Upper lobe of left lung (tissue), 6 donors: ENCODE measurements around the gene SH3D21. TPM values are rescaled to one million over a fixed set of nuclear protein-coding genes. Genes with fewer than 3 reads are reported as not detected.
A peak's percentile ranks its signal among the peaks of the same experiment; 100 is the strongest.

Experiments
- ATAC-seq, 2 donors: fragments of 200-7000 bp; cut with Tn5 transposase; one replicate each; pipeline ENCODE4 v1.9.1; 2022; ENCODE audit warnings: mild to moderate bottlenecking in 2 of 2, moderate library complexity in 2 of 2; ENCODE audit not compliant: low FRiP score in 2 of 2
- DNase-seq, 2 donors: peaks; one replicate each; pipeline ENCODE4 v3.0.0-alpha.2; 2019 to 2020
- H3K27ac ChIP-seq, 4 donors: fragments of 200-600 bp; sonication (generic); one replicate each; pipeline ENCODE4 v1.5.1; 2016 to 2019
- H3K27me3 ChIP-seq, 4 donors: fragments of 200-600 bp; sonication (generic); one replicate each; pipeline ENCODE4 v1.5.1; 2017 to 2019
- H3K36me3 ChIP-seq, 4 donors: fragments of 200-600 bp; sonication (generic); one replicate each; pipeline ENCODE4 v1.5.1; 2016 to 2019
- H3K4me1 ChIP-seq, 4 donors: fragments of 200-600 bp; sonication (generic); one replicate each; pipeline ENCODE4 v1.5.1; 2018 to 2019
- H3K4me3 ChIP-seq, 4 donors: fragments of 200-600 bp; sonication (generic); one replicate each; pipeline ENCODE4 v1.5.1; 2017 to 2019; ENCODE audit warnings: mild to moderate bottlenecking in 2 of 4, moderate library complexity in 1 of 4
- H3K9me3 ChIP-seq, 4 donors: fragments of 200-600 bp; sonication (generic); one replicate each; pipeline ENCODE4 v1.5.1; 2018 to 2019
- EP300 ChIP-seq, 4 donors: sonication (generic); formaldehyde crosslinking; IDR thresholded peaks; one replicate each; pipeline ENCODE4 v1.5.1; 2017; ENCODE audit warnings: antibody characterized with exemption in 4 of 4, control low read depth in 2 of 4
- POLR2A ChIP-seq, 4 donors: fragments of 450-650 bp; IDR thresholded peaks; one replicate each; pipeline ENCODE4 v1.5.1; 2016 to 2017; ENCODE audit warnings: antibody characterized with exemption in 4 of 4, mild to moderate bottlenecking in 2 of 4
- POLR2AphosphoS5 ChIP-seq, 2 donors: sonication (generic); formaldehyde crosslinking; IDR thresholded peaks; one replicate each; pipeline ENCODE4 v1.5.1; 2017; ENCODE audit warnings: antibody characterized with exemption in 2 of 2
- whole genome bisulfite sequencing, 2 donors: methylation state at CpG; one replicate each; pipeline ENCODE4 v1.1.5; 2017 to 2018; 5-methylcytosine and 5-hydroxymethylcytosine counted together
- total RNA-seq, 6 donors: library from RNA; depleted of rRNA in 4 of 6; stranded (reverse); fragments of >200 nt in 4 of 6; gene quantifications; one replicate each; pipeline versions ENCODE4 v1.1.0 to v1.2.1, GENCODE V29; 2016 to 2021
- TF ChIP-seq, protein P1 (sequence below), 6 experiments: fragments of 450-650 bp in 4 of 6; fragments of 200-600 bp in 2 of 6; sonication (generic) in 2 of 6; IDR thresholded peaks; one replicate each; pipeline ENCODE4 v1.5.1; 2016 to 2019; ENCODE audit warnings: antibody characterized with exemption in 6 of 6
- donor health status: DM: no; HTN: no; CAD: no; lungs with moderate emphysema.
- donor health status: DM: no; HTN: yes; CAD: no; lungs with severe emphysema.

SH3D21 gene
- total RNA-seq, 6 donors from 2014 or later: 4.4 to 65.0 (median 13.1) TPM

DNA sequence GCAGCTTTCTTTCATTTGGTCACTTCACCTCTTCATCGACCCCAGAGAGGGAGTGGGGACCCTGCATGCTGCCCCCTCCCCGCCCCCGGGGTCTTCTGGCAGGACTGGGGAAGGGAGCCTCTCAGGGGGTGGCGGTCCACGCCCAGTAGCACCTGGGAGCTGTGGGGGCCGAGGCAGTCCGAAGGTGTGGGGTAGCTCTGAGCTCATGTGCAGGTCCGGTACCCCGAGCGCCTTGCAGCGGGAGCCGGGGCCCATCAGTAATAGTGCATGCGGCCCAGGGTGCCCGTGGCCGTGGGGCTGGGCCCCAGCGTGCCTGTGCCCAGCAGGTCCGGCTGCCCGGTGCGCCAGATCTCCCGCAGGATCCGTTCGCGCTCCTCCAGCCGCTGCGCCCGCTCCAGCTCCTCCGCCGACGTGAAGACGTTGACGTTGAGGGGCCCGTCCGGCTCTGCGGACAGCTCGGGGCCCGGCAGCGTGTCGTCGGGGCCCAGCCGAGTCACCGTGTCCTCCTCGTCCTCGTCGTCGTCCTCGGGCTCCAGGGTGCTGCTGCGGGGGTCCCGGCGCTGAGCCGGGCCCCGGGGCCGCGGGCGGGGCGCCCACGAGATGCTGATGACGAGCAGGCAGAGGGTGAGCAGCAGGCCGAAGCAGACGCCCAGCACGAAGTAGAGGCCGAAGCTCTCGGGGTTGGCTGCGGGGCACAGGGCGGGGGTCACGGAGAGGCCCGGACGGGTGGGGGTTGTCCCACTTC lies 16.0 kb downstream of the SH3D21 start:
- Histone ChIP-seq H3K4me3 (peak overlapping the region; percentile 68 to 95 (median 83)), H3K27ac (peak overlapping the region; percentile 79 to 92 (median 88)), H3K36me3 (peaks cover 0 to 13% (median 0%) of the 10 kb centered on the region in 4 donors), H3K4me1 (peaks cover 26 to 44% (median 40%) of the 10 kb centered on the region in 4 donors), H3K9me3 (no peaks in the 10 kb centered on the region), H3K27me3 (no peaks in the 10 kb centered on the region)
- ATAC-seq: peak in 1 of 2 donors; percentile 4
- DNase-seq: peak in 1 of 2 donors; percentile 88
- 54 to 70% methylated on average over 26 to 53 of the region's 67 CpGs for WGBS, 2 donors
- no peak for TF ChIP-seq POLR2A (IDR thresholded peaks at IDR 0.05)
- TF ChIP-seq, protein P1, sequence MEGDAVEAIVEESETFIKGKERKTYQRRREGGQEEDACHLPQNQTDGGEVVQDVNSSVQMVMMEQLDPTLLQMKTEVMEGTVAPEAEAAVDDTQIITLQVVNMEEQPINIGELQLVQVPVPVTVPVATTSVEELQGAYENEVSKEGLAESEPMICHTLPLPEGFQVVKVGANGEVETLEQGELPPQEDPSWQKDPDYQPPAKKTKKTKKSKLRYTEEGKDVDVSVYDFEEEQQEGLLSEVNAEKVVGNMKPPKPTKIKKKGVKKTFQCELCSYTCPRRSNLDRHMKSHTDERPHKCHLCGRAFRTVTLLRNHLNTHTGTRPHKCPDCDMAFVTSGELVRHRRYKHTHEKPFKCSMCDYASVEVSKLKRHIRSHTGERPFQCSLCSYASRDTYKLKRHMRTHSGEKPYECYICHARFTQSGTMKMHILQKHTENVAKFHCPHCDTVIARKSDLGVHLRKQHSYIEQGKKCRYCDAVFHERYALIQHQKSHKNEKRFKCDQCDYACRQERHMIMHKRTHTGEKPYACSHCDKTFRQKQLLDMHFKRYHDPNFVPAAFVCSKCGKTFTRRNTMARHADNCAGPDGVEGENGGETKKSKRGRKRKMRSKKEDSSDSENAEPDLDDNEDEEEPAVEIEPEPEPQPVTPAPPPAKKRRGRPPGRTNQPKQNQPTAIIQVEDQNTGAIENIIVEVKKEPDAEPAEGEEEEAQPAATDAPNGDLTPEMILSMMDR (IDR thresholded peaks at IDR 0.05): no peak
- no peak for TF ChIP-seq POLR2AphosphoS5 (IDR thresholded peaks at IDR 0.05)
- no peak for TF ChIP-seq EP300 (IDR thresholded peaks at IDR 0.05)

DNA sequence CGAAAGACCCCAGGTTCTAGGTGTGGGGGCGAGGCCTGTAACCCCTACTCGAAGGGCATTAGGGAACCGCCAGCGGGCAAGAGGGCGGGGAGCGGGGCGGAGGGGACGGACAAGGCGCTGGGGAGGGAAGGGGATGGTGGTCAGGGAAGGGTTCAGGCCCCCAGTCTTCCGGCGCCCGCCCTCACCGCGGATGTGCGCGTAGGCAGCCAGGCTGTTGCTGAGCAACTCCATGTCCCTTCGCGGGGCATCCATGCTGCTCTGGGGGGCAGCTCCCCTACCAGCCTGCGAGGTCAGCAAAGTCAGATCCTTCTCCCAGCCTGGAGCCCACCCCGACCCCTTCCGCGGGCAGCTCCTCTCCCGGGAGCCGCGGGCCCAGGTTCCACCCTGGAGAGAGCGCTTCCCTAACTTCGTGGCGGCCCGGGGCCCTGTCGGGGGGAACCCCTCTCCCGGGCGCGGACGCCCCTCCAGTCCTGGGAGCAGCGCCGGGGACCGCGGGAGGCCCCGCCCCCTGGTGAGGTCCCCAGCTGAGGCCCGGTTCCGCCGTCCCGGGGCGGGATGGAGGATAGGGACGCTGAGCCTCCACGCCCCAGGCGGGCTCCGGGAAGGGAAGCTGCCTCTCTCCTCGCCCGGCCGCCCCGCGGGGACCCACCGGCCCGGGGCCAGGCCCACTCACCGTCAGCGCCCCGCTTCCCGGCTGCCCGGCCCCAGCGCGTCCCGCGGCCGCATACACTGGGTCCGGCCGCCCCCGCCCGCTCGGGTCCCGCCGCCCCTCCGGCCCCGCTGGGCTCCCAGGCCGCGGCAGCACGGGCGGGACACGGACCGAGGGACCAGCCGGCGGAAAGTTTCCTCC lies 16.8 kb downstream of the SH3D21 start:
- Histone ChIP-seq H3K27me3 (no peaks in the 10 kb centered on the region), H3K4me3 (peak overlapping the region; percentile 68 to 95 (median 83)), H3K36me3 (peaks cover 0 to 13% (median 0%) of the 10 kb centered on the region in 4 donors), H3K9me3 (no peaks in the 10 kb centered on the region), H3K27ac (peak overlapping the region; percentile 79 to 92 (median 88)), H3K4me1 (peaks cover 26 to 44% (median 40%) of the 10 kb centered on the region in 4 donors)
- TF ChIP-seq POLR2AphosphoS5 (IDR thresholded peaks at IDR 0.05): no peak
- peak in 1 of 4 donors; percentile 40 for TF ChIP-seq POLR2A (IDR thresholded peaks at IDR 0.05)
- peak in 1 of 2 donors; percentile 90 for DNase-seq
- peak in 1 of 2 donors; percentile 34 for ATAC-seq
- WGBS, 2 donors: 14 to 18% methylated on average over 12 to 33 of the region's 83 CpGs

DNA sequence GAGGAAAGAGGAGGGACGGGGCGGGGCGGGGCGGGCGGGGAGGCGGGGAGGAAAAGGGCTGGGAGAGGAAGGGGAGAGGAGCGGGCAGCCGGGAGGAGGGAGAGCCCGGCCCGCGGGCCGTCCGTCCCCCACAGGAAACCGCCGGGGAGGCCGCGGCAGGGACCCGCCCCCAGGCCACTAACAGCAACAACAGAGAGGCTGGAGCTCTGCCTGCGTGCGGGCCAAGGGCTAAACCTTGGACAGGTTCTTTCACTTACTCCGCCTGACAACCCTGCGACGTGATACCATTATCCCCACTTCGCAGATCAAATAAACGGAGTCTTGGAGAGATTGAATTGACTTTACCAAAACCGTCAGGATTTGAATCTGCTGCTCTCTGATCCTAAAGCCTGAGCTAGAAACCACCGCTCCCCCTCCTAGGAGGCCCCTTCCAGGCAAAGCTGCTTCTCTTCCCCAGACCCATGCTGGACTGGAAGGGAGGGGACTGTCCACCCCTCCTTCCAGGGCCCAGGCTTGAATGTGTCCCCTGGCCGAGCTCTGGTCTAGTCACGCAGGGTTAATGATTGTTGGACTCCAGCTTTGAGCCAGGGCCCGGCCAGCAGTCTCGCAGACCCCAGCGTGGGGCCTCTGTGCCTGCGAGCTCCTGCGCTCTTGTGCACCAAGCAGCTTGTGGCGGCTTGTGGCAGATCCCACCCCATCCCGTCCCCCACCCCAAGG lies 17.6 kb downstream of the SH3D21 start, which contains the start of gene EVA1B:
TSS of gene EVA1B (minus strand) at position 10 of the 717 bp plus-strand sequence. CDS start 608 bp downstream, outside the sequence.
- peak within 1 kb of the TSS; percentile 68 to 95 (median 83) for H3K4me3 ChIP-seq
- peak in 1 of 2 donors; percentile 72 for ATAC-seq
- H3K4me1 ChIP-seq: peaks cover 30 to 49% (median 44%) of the 10 kb centered on the region in 4 donors
- peak within 1 kb of the TSS; percentile 79 to 92 (median 88) for H3K27ac ChIP-seq
- no peaks in the 10 kb centered on the region for H3K27me3 ChIP-seq
- H3K36me3 ChIP-seq: peaks cover 0 to 13% (median 0%) of the 10 kb centered on the region in 4 donors
- TF ChIP-seq POLR2A (IDR thresholded peaks at IDR 0.05) (no peak), POLR2AphosphoS5 (IDR thresholded peaks at IDR 0.05) (peak in 1 of 2 donors; percentile 54), EP300 (IDR thresholded peaks at IDR 0.05) (no peak)
- TF ChIP-seq, protein P1 (IDR thresholded peaks at IDR 0.05): no peak
- WGBS, 2 donors: 4% methylated on average over 12 to 30 of the region's 36 CpGs
- no peaks in the 10 kb centered on the region for H3K9me3 ChIP-seq
- peak; percentile 89 to 94 for DNase-seq

DNA sequence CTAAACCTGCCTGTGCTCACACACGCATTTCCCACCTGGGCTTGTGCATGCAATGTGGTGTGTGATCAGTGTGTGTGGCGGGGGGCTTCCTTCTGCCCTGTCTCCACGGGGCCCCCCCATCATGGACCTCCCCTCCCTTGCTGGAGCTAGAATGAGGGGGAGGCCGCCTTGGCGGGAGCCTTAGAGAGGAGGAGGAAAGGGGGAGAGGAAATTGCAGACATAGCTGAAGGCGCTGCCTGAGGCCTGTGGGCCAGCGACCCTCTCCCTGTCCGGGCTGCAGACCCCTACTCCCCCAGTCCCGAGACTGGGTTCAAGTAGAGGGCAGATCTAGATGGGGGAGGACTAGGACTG lies 18.2 kb downstream of the SH3D21 start:
- H3K27ac ChIP-seq: peak overlapping the region; percentile 79 to 92 (median 88)
- H3K4me1 ChIP-seq: peaks cover 35 to 54% (median 50%) of the 10 kb centered on the region in 4 donors
- 8 to 11% methylated on average over 8 of the region's 9 CpGs for WGBS, 2 donors

More for the DNA sequence above, 18.2 kb downstream of the SH3D21 start:
- DNase-seq: no peak
- no peaks in the 10 kb centered on the region for H3K9me3 ChIP-seq
- peak overlapping the region in 3 of 4 donors; percentile 80 to 95 (median 86) for H3K4me3 ChIP-seq
- no peaks in the 10 kb centered on the region for H3K27me3 ChIP-seq
- TF ChIP-seq POLR2AphosphoS5 (IDR thresholded peaks at IDR 0.05): no peak
- TF ChIP-seq, protein P1 (IDR thresholded peaks at IDR 0.05): no peak
- peaks cover 0 to 13% (median 0%) of the 10 kb centered on the region in 4 donors for H3K36me3 ChIP-seq
- ATAC-seq: no peak
